GM12874 (cell line): ENCODE results near the gene CARD11.

Source experiments
- TF ChIP-seq, protein P1 (sequence below): IDR thresholded peaks from 2 replicates; pipeline ENCODE4 v1.5.1; 2011; ENCODE audit warnings: low read depth, mild to moderate bottlenecking, control low read depth, low read length, moderate library complexity; ENCODE audit not compliant: insufficient read depth

CARD11 gene

DNA sequence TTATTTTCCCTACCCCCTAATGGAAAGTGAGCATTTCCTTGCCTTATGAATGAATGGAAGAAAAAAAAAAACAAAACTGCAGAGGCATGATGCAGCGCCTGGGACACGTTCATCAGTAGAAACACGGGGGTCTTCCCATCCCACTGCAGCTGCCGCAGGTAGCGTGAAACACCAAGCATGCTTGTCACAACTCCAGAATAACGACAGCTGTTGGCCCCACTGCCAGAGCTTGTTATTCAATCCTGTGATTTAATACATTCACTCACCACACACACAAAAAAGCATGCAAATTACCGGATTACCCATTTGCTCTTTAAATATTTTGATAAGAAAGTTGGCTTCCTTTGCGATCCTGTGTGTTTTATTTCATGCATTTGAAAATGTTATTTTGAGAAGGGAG is 151.1 kb downstream of the CARD11 start:
- TF ChIP-seq, protein P1, sequence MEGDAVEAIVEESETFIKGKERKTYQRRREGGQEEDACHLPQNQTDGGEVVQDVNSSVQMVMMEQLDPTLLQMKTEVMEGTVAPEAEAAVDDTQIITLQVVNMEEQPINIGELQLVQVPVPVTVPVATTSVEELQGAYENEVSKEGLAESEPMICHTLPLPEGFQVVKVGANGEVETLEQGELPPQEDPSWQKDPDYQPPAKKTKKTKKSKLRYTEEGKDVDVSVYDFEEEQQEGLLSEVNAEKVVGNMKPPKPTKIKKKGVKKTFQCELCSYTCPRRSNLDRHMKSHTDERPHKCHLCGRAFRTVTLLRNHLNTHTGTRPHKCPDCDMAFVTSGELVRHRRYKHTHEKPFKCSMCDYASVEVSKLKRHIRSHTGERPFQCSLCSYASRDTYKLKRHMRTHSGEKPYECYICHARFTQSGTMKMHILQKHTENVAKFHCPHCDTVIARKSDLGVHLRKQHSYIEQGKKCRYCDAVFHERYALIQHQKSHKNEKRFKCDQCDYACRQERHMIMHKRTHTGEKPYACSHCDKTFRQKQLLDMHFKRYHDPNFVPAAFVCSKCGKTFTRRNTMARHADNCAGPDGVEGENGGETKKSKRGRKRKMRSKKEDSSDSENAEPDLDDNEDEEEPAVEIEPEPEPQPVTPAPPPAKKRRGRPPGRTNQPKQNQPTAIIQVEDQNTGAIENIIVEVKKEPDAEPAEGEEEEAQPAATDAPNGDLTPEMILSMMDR, result no peak

DNA sequence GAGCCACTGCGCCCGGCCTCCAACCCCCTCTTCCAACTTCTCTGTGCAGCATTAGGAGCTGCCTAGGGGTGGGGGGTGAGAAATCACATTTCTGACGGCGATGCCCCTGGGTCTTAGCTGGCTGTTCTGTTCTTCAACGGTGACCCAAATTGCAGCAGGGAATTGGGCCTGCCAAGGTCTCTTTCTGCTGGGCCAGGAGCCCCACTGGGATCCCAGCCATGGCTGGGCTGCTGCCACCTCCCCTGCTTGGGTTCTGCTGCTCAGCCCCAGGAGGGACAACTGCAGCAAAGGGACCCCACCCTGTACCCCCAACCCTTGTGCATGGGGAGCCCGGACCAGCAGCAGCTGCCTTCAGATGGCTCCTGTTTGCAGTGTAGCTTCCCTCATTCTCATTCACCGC is 155.9 kb downstream of the CARD11 start:
- TF ChIP-seq, protein P1, result no peak

DNA sequence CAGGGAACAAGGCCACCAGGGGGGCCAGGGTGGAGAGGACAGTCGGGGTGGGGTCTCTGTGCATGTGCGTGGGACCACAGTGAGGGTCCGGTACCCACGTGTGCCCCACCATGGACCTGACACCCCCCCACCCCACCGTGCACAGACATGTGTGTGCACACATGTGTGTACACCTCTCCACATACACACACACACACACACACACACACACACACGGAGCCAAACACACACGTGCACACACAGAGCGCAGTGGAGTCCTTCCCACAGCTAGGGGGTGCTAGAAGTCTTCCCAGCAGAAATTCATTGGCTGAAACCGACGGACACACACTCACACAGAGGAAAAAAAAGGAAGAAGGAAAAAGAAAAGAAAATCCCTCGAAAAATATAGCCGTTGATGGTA is 156.8 kb downstream of the CARD11 start:
- TF ChIP-seq, protein P1, result peak; percentile 90

DNA sequence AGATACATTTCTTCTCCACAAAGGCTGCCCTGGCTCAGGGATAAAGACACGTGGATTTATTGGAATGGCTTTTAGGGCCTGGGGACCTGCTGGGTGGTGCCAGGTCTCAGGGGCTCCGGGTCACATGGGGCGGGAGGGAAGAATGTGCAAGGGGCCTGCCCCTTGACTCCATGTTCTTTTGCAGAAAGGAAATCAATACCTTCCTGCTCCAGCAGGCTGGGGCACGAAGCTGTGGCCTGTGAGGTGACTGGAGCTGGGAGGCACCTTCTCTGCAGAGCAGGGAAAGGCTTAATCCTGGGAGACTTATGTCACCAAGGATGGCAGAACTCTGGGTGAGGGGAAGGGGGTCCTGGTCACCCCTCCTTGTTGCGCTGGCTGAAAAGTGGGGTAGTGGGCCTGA is 157.3 kb downstream of the CARD11 start:
- TF ChIP-seq, protein P1, result no peak

DNA sequence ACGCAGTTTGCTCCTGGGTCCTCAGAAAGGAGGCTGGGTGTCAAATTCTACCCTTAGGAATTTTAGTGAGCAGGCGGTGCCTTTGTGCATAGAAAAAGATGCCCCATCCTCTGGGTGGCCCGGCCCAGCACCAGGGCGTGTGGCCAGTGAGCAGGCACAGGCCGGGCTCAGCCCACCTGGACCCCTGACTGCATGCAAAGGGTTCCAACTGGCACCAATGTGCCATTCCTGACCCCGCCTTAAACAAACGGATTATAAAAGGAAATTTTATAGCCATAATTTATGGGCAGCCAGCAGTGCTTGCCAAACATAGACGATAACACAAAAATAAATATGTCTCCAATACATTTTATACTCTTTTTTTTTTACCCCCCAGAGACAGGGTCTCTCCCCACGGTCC is 159.5 kb downstream of the CARD11 start:
- TF ChIP-seq, protein P1, result no peak

DNA sequence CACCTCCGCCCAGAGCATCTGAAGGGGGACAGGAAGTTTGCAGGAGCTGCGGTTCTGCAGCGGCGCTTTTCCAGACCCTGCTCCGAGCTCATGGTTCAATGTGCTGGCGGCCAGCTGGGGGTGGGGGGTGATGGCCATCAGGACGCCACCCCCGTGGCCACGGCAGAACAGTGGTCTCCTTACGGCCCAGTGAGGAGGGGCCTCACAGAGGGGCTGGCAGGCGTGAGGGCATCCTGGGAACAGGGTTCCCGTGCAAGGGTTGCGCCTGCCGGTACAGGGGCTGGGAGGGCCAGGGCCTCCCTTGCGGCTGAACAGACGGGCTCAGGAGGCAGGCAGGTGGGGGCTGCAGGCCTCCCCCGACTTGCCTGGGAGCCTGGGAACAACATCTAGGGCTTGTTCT is 160.6 kb downstream of the CARD11 start:
- TF ChIP-seq, protein P1, result no peak

DNA sequence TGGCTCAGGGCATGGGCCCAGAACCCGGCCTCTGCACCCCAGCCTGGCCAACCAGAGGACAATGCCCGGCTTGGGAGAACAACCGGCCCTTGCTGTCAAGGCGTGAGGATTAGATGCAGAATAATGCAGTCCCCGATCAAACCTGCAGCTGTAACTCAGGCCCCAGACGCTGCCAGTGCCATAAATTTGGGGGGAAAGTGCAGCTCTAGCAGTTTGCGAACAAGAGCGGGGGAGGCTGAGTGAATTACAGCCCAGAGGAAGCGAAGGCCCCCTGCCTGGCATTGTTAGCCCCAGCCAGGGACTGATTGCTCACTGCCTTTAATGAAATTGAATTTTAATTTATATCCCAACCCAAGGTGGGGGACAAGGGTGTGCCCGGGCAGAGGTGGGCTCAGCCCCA is 161.6 kb downstream of the CARD11 start:
- TF ChIP-seq, protein P1, result no peak

DNA sequence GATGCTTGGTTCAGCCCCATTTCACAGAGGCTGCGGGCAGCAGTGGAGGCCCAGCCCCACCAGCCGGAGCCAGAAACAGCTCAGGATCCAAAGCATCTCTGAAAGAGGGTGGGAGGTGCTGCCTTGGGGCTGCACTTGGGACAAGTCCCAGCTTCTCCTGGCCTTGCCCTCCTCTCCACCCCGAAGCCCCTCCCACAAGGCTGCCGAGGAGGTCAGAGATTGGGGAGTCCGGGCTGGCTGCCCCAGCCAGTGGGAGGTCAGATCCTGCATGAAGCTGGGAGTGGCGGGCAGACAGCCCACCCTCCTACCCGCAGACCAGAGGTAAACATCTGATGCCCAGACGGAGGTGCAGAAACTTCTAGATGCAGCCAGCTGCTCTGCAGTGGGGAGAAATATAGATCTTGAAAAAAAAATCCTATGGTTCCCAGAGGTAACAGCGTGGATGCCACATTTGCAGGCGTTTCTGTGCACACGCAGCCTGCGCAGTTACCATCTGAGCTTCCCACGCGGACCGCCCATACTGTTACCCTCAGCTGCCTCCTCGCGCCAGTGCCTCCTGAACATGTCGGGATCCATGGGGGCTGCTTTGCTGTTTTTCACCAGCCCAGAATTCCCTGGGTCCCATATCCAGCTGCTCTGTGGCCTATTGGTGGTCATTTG is 162.7 kb downstream of the CARD11 start:
- TF ChIP-seq, protein P1, result no peak
